GM13976 (cell line): ENCODE measurements around the gene PRR23E.

Source experiments
- DNase-seq: peaks from one replicate; pipeline ENCODE4 v3.0.0; 2012; ENCODE audit warnings: low spot score
- CTCF ChIP-seq: IDR thresholded peaks from 2 replicates; pipeline ENCODE4 v1.5.1; 2012; ENCODE audit warnings: borderline replicate concordance, mild to moderate bottlenecking; ENCODE audit not compliant: insufficient read depth; ENCODE audit errors: extremely low read depth, missing control alignments, control extremely low read depth
- in situ Hi-C: fragments of 300-500 bp; cut with MboI; formaldehyde crosslinking; loops from one replicate; pipeline ENCODE4 v1.12.0; 2022; ENCODE audit warnings: low sequenced_read_pairs, mixed read lengths, inconsistent platforms; ENCODE audit not compliant: unreplicated experiment

PRR23E gene

GRCh38 chr3:127168271-127168670, 24.7 kb upstream of the PRR23E start:
- in situ Hi-C loops = no loop called here
- TF ChIP-seq CTCF = no peak
- DNase-seq = no peak

GRCh38 chr3:127170814-127171213, 22.1 kb upstream of the PRR23E start:
- in situ Hi-C loops = no loop called here
- DNase-seq = no peak
- TF ChIP-seq CTCF = no peak

- no peak for DNase-seq
- TF ChIP-seq CTCF = no peak
- in situ Hi-C loops = no loop called here
Observed at GRCh38 chr3:127171320-127171719, 21.6 kb upstream of the PRR23E start.

- TF ChIP-seq CTCF = no peak
Observed at GRCh38 chr3:127171721-127172120, 21.2 kb upstream of the PRR23E start.

GRCh38 chr3:127172211-127172610, 20.7 kb upstream of the PRR23E start:
- no peak for TF ChIP-seq CTCF
- no peak for DNase-seq
- in situ Hi-C loops = no loop called here

More at GRCh38 chr3:127171721-127172120, 21.2 kb upstream of the PRR23E start:
- no peak for DNase-seq
- in situ Hi-C loops = no loop called here

GRCh38 chr3:127172781-127173515, 20.0 kb upstream of the PRR23E start:
- TF ChIP-seq CTCF = no peak
- in situ Hi-C loops = no loop called here
- DNase-seq = no peak
